HFFc6 (cell line): ENCODE measurements around the gene CYLD. TPM values are rescaled to one million over a fixed set of nuclear protein-coding genes. Genes with fewer than 3 reads are reported as not detected.

Source experiments
- DNase-seq: peaks from one replicate; pipeline ENCODE4 v3.0.0-alpha.2; 2018
- H3K27ac Mint-ChIP-seq: 2 replicates; pipeline ENCODE4 v1.8.0; 2020; ENCODE audit warnings: mild to moderate bottlenecking, mixed read lengths
- H3K27me3 Mint-ChIP-seq: 2 replicates; pipeline ENCODE4 v1.8.0; 2021; ENCODE audit warnings: mild to moderate bottlenecking, moderate library complexity, mixed read lengths; ENCODE audit not compliant: insufficient read depth
- H3K36me3 Mint-ChIP-seq: 2 replicates; pipeline ENCODE4 v1.8.0; 2021; ENCODE audit warnings: low read depth, mixed read lengths
- H3K4me1 Mint-ChIP-seq: 2 replicates; pipeline ENCODE4 v1.8.0; 2020; ENCODE audit warnings: low read depth, mixed read lengths
- H3K4me3 Mint-ChIP-seq: 2 replicates; pipeline ENCODE4 v1.8.0; 2020; ENCODE audit warnings: mild to moderate bottlenecking, moderate library complexity, mixed read lengths
- H3K9me3 Mint-ChIP-seq: 2 replicates; pipeline ENCODE4 v1.8.0; 2020; ENCODE audit warnings: mild to moderate bottlenecking, mixed read lengths
- CTCF ChIP-seq: fragments of 200-600 bp; sonication (generic); IDR thresholded peaks from 2 replicates; pipeline ENCODE4 v1.5.0; 2021; ENCODE audit warnings: antibody characterized with exemption, mild to moderate bottlenecking
- total RNA-seq, 6 experiments: library from RNA; stranded (reverse); fragmentation: NEBNext Ultra II Directional; extraction: Animal tissue kit (Norgen Biotek cat#: 25700); gene quantifications; 2 replicates in 1 of 6; 3 replicates in 5 of 6; pipeline ENCODE4 v1.2.3, GENCODE V29; 2021

Gene CYLD
- total RNA-seq, 6 experiments from 2014 or later = 39.4 to 52.7 (median 43.4) TPM

GRCh38 chr16:50695017-50696000 lies 46.6 kb upstream of the CYLD start:
- H3K4me3 Mint-ChIP-seq = no peak overlapping the region
- DNase-seq = no peak
- TF ChIP-seq CTCF = no peak
- H3K27ac Mint-ChIP-seq = no peak overlapping the region
- H3K27me3 Mint-ChIP-seq = peaks cover 13% of the 10 kb centered on the region; the same call in 1 of the 2 replicates
- H3K9me3 Mint-ChIP-seq = no peaks in the 10 kb centered on the region
- H3K36me3 Mint-ChIP-seq = no peaks in the 10 kb centered on the region
- H3K4me1 Mint-ChIP-seq = peaks cover 10% of the 10 kb centered on the region

- peaks cover 10% of the 10 kb centered on the region; the same call in 1 of the 2 replicates for H3K27me3 Mint-ChIP-seq
- no peak for TF ChIP-seq CTCF
- no peak overlapping the region for H3K4me3 Mint-ChIP-seq
- H3K9me3 Mint-ChIP-seq = no peaks in the 10 kb centered on the region
- H3K27ac Mint-ChIP-seq = no peak overlapping the region
- no peaks in the 10 kb centered on the region for H3K36me3 Mint-ChIP-seq
- peaks cover 10% of the 10 kb centered on the region for H3K4me1 Mint-ChIP-seq
- DNase-seq = no peak
Measured at GRCh38 chr16:50696126-50696525, 45.8 kb upstream of the CYLD start.

- no peaks in the 10 kb centered on the region for H3K9me3 Mint-ChIP-seq
- peaks cover 10% of the 10 kb centered on the region for H3K4me1 Mint-ChIP-seq
- peaks cover 11% of the 10 kb centered on the region; the same call in 1 of the 2 replicates for H3K27me3 Mint-ChIP-seq
- no peaks in the 10 kb centered on the region for H3K36me3 Mint-ChIP-seq
- no peak overlapping the region for H3K4me3 Mint-ChIP-seq
- no peak for TF ChIP-seq CTCF
- no peak overlapping the region for H3K27ac Mint-ChIP-seq
- DNase-seq = peak; percentile 56
Measured at GRCh38 chr16:50696575-50697420, 45.1 kb upstream of the CYLD start.

- H3K27ac Mint-ChIP-seq = peak overlapping the region; percentile 59
- H3K9me3 Mint-ChIP-seq = no peaks in the 10 kb centered on the region
- TF ChIP-seq CTCF = no peak
- H3K4me1 Mint-ChIP-seq = peaks cover 10% of the 10 kb centered on the region
- peak overlapping the region; percentile 87 for H3K4me3 Mint-ChIP-seq
- no peaks in the 10 kb centered on the region for H3K36me3 Mint-ChIP-seq
- DNase-seq = no peak
- H3K27me3 Mint-ChIP-seq = peaks cover 11% of the 10 kb centered on the region; the same call in 1 of the 2 replicates
Measured at GRCh38 chr16:50697421-50697715, 44.5 kb upstream of the CYLD start.

GRCh38 chr16:50697881-50698767 lies 43.8 kb upstream of the CYLD start:
- H3K27me3 Mint-ChIP-seq = peaks cover 11% of the 10 kb centered on the region
- peaks cover 2% of the 10 kb centered on the region; the same call in 1 of the 2 replicates for H3K9me3 Mint-ChIP-seq
- peak overlapping the region; percentile 87 for H3K4me3 Mint-ChIP-seq
- peaks cover 10% of the 10 kb centered on the region for H3K4me1 Mint-ChIP-seq
- no peaks in the 10 kb centered on the region for H3K36me3 Mint-ChIP-seq
- peak overlapping the region; percentile 59 for H3K27ac Mint-ChIP-seq
- peak; percentile 7 for DNase-seq
- TF ChIP-seq CTCF = no peak
